NCI-H345 treated with DMSO at 0.1 percent for 48 hours (cell line): ENCODE results near the gene B4GALT1.
"Not testable (repeated sequence)": the region's sequence is repeated elsewhere in the genome, so short reads cannot be mapped to it uniquely, and the experiment has no call there.

ENCODE experiments used
- DNase-seq: peaks from one replicate; lab custom pipeline; 2025; ENCODE audit not compliant: unreplicated experiment; lab: John Stamatoyannopoulos, UW

B4GALT1 gene

DNA sequence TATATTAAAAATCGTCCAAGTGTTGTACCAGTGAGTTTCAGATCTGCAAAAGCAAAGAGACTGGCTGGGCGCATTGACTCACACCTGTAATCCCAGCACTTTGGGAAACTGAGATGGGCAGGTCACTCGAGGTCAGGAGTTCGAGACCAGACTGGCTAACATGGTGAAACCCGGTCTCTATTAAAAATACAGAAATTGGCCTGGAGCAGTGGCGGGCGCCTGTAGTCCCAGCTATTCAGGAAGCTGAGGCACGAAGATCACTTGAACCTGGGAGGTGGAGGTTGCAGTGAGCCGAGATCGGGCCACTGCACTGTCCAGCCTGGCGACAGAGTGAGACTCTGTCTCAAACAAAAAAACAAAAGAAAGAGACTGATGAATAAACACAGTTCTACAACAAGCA, 18.3 kb upstream of the B4GALT1 start:
- DNase-seq: no peak

DNA sequence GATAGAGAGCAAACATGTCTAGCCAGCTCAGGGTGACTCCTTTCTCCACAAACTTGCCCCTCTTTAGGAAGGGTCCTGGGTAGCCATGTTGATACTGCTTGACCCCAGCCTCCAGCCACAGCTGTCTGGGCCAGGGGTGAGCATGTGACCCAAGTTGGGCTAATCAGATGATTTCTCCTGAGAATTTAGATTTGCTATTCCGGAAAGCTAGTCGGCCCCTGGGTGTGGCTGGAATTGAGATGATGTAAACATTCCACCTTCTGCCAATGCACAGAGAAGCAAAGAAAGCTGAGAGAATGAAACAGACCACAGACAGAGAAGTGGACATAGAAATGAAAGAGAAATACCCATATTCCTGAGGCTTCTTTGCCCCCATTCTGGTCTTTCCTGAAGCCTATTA, 17.8 kb upstream of the B4GALT1 start:
- no peak for DNase-seq

DNA sequence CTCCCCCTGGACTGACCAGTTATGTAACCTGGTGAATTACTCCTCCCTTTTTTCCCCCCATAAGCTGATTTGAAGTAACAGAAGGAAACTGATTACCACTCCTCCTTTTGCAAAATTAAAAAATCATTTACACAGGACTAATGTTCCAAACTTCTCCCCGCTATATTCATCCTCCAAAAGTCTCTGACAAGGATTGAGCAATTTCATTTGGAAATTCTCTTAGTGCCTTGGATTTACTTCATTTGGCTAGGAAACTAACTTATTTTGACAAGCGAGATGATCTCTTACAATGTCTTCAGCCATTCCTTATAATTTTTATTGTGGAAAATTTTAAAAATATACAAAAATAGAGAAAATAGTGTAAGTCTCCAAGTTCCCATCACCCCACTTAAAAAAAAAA, 15.4 kb upstream of the B4GALT1 start:
- DNase-seq: no peak

DNA sequence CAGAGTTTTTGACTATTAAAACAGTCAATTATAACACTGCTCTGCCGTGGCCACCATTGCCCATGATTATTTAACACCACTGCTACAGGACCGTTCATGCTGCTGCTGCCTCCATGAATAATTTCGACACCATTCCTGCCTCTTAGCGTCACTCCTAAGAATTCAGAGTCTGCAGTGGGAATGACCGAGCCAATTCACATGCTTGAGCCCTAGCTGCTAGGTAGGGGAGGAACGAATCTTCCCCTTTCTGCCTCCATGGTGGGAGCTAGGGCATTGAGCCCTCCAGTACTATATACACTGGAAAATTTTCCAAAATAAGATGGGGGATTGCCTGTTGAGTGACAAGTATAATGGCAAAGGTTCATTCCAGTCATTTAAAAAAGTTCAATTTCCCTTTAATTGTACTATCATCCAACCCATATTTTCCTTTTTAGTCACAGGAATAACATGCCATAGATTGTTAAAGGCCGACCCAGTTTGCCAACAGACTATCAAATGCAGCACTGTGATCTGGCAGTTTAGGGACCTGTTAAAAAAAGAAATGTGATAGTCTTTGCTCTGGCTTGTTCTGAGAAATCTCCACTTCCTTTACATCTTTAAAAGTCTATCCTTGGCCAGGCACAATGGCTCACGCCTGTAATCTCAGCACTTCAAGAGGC, 13.5 kb upstream of the B4GALT1 start:
- no peak for DNase-seq

DNA sequence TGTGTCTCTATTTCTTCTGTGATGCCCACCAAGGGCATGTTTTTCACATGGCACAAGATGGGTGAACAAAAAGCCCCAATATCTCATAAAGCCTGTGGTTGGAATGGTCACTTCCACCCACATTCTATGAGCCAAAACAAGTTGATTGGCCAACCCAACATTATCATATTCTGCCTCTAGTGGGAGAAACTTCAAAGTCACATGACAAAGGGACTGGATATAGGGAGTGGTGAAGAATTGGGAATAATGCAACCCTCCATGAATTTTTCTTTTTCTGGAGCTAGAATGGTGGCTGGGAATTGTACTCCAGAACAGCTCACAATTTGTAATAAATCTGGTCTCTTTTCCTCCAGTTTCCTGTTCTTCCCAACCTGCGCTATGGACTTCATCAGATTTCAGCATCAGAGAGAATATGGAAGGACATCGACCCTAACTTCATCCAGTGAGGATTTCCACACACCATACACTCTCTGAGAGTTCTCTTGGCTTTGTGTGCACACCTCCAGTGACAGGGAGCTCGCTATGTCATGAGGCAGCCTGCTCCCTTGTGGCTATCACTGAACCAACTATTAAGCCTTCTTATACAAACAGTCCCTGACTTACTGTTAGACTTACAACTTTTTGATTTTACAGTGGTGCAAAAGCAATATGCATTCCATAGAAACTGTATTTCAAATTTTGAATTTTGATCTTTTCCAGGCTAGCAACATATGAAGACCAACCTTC, 12.0 kb upstream of the B4GALT1 start:
- DNase-seq: no peak

DNA sequence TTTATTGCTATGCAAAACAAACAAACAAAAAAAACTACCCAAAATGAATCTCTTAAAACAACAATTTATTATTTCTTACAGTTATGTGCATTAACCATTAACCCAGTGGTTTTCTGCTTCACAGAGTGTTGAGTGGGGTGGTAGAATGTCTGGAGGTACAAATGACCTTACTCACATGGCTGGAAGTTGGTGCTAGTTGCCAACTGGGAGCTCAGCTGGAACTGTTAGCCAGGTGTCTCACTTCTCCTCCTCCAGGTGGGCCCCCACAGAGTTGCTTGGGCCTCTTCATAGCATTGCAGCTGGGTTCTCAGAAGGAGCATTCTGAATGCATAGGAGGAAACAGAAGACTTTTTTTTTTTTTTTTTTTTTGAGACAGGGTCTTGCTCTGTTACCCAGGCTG, 10.5 kb upstream of the B4GALT1 start:
- no peak for DNase-seq

DNA sequence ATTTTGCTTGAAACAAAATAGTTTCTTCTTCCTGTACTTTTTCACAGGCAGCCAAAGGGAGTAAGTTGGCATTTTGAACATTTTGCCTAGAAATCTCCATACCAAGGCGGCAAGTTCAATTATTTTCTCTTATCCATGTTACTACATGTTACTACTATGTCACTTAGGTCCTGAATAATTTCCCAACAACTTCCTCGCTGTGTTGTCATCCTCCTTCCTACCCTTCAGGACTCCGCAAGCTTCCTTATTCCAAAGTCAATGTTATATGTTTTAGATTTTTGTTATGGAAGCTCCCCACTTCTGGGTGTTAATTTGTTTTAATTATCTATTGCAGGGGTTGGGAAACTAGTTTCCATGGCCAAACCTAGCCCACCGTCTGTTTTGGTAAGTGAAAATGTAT, 9.9 kb upstream of the B4GALT1 start:
- DNase-seq: no peak

DNA sequence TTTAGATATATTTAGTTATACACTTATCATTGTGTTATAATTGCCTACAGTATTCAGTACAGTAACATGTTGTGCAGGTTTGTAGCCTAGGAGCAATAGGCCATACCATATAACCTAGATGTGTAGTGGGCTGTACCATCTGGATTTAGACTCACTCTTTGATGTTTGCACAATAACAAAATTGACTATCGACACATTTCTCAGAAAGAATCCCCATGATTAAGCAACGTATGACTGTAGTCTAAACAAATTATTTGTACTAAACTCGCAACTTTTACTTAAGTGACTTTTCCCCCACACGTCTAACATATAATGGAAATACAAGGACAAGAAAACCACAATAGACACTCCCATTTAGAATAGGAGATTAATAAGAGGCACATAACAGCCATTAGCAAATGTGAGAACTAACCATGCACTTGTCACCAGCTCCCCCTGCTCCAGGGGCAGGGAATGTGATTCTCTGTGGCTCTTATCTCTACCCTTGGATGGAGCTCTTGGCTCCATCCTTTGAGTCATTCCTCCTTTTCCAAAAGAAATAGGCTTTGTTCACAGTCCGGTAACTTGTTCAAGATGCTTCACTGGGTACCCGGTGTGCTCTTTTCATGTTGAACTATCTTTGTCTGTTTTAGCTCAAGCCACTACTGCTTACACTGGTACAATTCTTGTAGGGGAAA, 8.7 kb upstream of the B4GALT1 start:
- DNase-seq: no peak

- DNase-seq: no peak
Observed at GRCh38 chr9:33172256-33173238, 5.4 kb upstream of the B4GALT1 start.

DNA sequence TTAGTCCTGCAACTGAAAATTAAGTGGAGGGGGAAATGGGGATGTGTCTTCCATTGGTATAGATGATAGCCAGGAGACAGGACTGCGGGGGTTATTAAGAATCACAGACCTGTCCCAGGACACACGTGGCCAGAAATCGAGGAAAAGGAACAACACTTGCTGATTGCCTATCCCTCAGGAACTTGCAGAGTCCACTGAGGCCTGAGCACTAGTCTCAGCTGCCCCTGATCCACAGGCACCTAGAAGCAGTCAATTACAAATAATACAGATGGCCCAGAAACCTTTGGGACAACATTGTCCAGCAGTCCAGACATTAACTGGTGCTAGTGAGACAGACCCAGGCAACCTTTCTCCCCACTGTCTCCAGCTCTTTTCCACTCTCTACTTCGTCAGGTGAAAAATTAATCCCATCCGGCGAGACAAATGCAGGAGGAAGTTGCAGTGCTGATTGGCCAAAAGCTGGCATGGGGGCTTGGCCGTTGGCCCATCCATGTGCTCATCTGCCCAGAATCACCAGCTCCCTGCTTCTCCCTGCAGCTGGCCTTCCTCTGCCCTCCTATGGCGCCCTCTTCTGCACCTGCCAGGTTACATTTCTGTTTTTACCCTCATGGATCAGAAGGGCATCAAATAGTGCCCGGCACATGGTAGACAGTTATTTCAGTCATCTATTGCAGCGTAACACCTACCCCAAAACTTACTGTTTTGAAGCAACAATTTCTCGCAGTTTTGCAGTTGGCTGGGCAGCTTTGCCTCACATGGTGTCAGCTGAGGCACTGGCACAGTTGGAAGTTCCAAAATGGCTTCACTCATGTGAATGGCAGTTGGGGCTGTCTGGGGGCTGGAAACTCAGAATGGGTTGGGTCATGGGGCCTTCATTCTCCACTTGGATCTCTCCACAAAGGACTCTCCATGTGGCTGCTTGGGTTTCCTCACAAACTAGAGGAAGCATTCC, 3.6 kb upstream of the B4GALT1 start:
- DNase-seq: no peak

DNA sequence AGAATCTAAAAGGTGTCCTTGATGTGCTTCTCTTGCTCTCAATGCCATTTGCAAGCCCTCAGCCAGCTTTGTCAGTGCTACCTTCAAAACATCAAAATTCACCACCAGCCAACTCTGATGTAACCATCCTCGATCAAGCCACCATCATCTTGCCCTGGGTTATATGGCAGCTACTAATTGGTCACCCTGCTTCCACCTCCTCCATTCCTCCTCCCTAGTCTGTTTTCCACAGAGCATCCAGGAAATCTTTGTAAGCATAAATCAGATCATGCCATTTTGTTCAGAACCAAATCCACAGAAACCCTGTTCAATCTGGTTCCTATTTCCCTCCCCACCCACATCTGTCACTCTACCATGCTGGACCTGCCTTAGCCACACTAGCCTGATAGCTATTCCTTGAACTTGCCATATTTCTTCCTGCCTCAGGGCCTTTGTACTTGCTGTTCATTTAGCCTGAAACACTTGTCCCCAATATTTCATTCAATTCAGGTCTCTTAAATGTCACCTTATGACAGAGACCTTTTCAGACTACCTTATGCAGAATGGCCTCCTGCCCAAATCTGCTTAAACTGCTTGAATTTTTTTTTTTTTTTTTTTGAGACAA, 1.9 kb upstream of the B4GALT1 start:
- no peak for DNase-seq

GRCh38 chr9:33167972-33168461, 881 bp upstream of the B4GALT1 start:
- DNase-seq: no peak

DNA sequence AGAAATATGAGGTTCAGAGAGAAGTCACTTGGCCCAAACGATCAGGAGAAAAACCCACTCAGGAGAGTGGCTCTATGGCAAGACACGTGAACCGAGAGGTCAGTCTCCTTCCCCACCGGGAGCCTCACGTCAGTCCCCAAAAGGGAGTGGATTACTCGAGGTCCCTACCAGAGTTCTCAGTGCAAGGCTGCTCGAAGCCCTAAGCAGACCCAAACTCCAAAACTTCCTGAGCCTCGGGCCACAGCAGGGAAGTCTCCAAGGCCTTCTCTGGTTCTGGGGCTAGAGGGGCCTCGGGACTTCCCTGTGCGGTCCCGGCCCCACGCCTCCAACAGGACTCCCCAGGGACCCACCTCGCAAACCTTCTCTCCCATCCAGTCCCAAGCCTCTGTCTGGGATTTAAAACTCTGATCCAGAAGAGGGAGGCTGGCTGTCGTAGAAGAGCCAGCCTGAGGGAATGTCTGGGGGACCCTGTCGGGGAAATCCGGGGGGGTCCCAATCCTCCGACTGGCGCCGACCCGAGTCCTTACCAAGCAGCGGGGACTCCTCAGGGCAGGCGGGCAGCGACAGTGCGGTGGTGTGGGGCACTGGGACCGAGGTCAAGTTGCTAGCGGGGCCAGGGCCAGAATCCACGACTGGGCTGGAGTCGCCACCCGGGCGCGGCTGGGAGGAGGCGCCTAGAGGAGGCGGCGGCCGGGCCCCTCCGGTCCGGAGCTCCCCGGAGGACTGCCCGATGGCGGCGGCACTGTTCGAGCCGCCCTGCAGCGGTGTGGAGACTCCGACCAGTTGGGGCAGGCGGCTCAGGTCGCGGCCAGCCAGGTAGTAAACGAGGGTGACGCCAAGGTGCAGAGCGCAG, 679 bp downstream of the B4GALT1 start:
- no peak for DNase-seq

- DNase-seq: no peak
Observed at GRCh38 chr9:33165263-33166151, 1.6 kb downstream of the B4GALT1 start.

DNA sequence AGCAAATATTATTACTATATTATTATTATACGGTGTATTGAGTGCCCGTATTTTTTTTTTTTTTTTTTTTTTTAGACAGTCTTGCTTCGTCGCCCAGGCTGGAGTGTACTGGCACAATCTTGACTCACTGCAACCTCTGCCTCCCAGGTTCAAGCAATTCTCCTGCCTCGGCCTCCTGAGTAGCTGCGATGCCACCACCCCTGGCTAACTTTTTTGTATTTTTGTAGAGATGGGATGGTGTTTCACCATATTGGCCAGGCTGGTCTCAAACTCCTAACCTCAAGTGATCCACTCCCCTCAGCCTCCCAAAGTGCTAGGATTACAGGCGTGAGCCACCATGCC, 2.2 kb downstream of the B4GALT1 start:
- not testable (repeated sequence) for DNase-seq

DNA sequence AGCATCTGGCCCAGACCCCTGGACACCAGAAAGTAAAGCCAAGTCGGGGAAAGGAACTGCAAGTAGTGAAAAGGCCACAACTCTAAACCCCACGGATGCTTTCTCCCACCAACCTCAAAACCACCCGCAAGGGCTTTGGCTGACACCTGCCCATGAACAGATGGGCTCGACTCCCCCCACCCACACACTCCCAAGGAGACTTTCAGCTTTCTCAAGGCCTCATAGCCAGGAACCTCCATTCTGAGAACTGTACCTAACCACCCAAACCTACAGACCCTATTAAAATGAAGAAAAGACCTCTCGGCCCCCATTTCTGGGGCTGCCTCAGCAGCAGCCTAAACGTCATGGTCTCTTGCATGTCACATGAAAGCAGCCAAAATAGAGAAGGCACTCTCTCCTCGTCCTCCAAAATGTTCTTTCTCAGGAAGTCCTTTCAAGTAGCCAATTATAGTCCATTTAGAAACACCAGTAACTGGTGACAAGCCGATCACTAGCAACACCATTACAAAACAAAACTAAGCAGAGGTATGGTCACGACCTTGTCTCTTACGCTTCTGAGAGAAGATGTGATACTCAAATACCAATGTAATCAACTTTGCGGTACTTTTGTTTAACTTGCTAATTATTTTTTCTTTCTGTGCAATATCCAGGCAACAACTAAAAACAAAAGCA, 2.9 kb downstream of the B4GALT1 start:
- DNase-seq: no peak
